Left kidney (tissue), 2 donors: Measurements from ENCODE around the gene ARHGEF4. TPM values are rescaled to one million over a fixed set of nuclear protein-coding genes. Genes with fewer than 3 reads are reported as not detected.

ENCODE experiments used
- DNase-seq: peaks from one replicate; pipeline ENCODE4 v3.0.0-alpha.2; 2013
- polyA plus RNA-seq: library from polyadenylated mRNA; unstranded; fragments of 120-200 nt; gene quantifications from one replicate; pipeline ENCODE4 v1.2.1, GENCODE V29; 2013; ENCODE audit not compliant: insufficient read length

ARHGEF4 gene
- polyA plus RNA-seq, 1 donor: 6.6 TPM

DNA sequence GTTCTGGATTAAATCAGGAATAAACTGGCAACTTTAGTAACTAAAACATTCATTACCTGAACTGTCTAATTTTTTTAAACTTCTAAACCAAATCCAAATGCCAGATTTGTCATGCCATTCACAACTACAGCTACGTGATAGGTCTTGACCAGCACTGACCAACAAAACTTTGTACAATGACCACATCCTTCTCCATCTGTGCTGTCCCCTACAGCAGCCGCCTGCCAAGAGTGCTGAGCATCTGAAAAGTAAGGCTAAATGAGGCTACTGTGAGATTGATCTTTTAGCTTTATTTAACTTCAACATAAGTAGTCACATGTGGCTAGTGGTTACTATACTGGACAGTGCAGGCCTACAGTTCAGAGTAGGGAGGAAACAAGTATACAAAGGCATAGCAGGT, 248.9 kb downstream of the ARHGEF4 start:
- DNase-seq: no peak

DNA sequence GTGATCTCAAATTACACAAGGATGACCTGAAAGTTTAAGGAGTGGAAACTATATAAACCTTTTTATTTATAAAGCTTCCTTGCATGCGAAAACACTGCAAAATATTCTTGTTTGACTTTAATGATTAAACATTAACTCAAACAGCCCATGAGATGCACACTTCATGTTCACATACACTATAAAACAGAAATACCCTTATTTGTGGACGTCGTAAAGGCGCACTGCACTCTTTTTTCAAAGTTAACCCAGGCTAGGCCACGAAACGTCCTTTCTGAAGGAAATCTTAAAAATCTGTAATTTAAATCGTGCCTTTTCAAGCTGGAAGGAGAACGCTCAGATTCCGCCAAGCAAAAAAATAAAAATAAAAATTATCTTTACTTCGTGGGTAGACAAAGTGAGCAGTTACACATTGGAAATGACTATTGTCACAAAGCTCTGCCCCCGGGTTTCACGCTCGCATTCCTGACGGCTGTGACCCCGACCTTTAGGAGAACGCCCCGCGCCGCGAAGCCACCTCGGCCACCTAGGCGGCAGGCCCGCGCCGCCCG, 255.8 kb downstream of the ARHGEF4 start:
- no peak for DNase-seq

DNA sequence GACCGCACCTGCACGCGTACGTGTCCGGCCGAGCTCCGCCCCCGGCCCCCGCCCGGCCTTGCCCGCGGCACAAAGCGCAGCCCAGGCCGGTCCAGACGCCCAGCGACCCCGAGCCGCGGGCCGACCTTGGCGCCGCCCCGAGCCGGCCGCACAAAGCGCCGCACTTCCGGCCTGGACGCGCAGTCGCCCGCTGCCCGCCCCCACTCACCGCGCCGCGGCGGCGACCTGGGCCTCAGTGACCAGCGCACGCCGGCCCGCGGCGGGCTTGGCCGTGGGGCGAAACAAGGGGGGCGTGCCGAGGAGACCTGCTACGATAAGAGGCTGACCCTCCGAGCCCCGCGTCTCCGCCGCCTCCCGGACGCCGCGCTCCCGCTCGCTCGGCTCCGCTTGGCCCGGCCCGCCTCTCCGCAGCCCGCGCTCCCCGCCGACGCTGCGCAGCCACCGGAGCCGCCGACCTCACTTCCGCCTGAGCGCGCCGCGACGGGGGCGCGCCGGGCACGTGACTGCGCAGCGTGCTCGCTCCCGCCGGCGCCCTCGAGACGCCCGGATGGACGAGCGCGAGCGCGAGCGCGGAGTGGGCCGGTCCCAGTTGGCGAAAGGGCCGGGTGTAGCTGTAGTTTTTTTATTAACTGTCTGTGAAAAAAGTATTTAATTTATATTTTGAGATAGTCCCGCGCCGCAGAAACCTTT, 256.4 kb downstream of the ARHGEF4 start, which contains the start of gene FAM168B:
Gene FAM168B (minus strand): TSS at position 455 of the 690 bp plus-strand sequence. CDS start 10,814 bp downstream, outside the sequence.
- peak; percentile 90 for DNase-seq

DNA sequence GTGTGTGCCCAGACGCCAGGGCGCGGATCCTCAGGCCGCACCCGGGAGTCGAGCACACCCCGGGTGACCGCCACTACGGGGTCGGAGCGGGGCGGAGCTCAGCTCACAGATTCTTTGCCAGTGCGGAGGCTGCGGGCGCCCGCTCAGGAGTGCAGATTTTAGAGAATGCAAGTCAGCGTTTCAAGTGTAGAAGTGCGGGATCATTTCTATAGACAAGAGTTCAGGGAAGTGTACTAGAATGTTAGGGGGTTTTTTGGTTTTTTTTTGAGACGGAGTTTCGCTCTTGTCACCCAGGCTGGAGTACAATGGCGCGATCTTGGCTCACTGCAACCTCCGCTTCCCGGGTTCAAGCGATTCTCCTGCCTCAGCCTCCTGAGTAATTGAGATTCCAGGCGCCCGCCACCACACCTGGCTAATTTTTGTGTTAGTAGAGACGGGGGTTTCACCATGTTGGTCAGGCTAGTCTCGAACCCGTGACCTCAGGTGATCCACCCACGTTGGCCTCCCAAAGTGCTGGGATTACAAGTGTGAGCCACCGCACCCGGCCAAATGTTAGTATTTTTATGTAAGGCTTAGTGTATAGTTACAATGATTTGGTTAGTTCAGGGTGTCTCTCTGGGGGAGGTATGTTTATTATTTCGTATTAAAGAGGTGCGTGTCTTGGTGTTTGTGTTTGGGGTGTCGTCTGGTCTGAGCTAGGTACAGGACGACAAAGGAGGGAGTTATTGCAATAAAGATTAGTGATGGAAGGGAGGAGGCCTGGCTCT, 257.2 kb downstream of the ARHGEF4 start:
- DNase-seq: no peak

DNA sequence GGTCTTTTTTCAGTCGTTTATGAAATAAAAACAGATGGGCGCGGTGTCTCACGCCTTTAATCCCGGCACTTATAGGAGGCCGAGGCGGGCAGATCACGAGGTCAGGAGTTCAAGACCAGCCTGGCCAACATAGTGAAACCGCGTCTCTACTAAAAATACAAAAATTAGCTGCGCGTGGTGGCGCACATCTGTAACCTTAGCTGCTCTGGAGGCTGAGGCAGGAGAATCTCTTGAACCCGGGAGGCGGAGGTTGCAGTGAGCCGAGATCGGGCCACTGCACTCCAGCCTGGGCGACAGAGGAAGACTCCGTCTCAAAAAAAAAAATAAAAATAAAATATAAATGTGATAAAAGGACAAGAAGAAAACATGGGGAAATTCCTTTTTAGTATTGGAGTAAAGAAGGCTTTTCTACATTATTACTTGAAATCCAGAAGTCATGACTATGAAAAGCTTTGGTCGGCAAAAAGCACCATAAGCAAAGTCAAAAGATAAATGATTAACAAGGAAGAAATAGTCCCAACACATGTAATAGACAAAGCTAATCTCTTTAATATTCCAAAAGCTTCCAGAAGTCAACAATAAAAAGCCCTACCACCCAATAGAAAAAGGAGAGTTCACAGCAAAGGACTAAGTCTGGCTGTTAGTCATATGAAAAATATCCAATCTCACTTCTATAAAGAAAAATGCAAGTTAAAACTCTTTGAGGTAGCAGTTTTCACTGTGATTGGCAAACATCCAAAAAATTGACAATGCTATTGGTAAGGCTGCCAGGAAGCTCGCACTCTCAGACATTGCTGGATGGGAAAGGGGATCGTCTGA, 258.0 kb downstream of the ARHGEF4 start:
- DNase-seq: no peak

Other genes with a start within 250 kb of the ARHGEF4 start
- gene CFC1, start 237.3 kb upstream of the ARHGEF4 start, polyA plus RNA-seq: not detected
- not detected for gene POTEJ, start 225.5 kb upstream of the ARHGEF4 start, polyA plus RNA-seq
- not detected for gene GPR148, start 107.8 kb upstream of the ARHGEF4 start, polyA plus RNA-seq
- gene AMER3, start 81.4 kb upstream of the ARHGEF4 start, polyA plus RNA-seq: 0.03 TPM